K562 (cell line): Measurements from ENCODE around the gene BBOX1. TPM values are rescaled to one million over a fixed set of nuclear protein-coding genes. Genes with fewer than 3 reads are reported as not detected.

Experiments
- ATAC-seq: fragments of 200-7000 bp; cut with Tn5 transposase; 3 replicates; pipeline ENCODE4 v1.9.1; 2020; ENCODE audit warnings: moderate library complexity
- BruUV-seq: library from RNA; stranded (reverse); fragments of 400-500 nt; replicated peaks from 2 replicates; lab custom pipeline; 2021; lab: Mats Ljungman, UMichigan
- CTCF ChIA-PET: fragments of 300-600 bp; formaldehyde crosslinking; extraction: SDS; loops from one replicate; lab custom pipeline; 2021; ENCODE audit warnings: low intra/inter-chr PET ratio; lab: Yijun Ruan, JAX
- POLR2A ChIA-PET: fragments of 300-600, 350-650 bp; sonication (Branson Sonifier 250); formaldehyde crosslinking; extraction: SDS; loops from one replicate; lab custom pipeline; 2021; ENCODE audit warnings: antibody characterized with exemption, inconsistent platforms; lab: Yijun Ruan, JAX
- DNase-seq, 4 experiments: peaks; one replicate each; pipeline versions ENCODE4 v3.0.0 to v3.0.0-alpha.2; 2011 to 2018; ENCODE audit warnings: low spot score in 3 of 4, mixed read lengths in 3 of 4; ENCODE audit errors: extremely low read depth in 1 of 4
- FAIRE-seq: peaks from 2 replicates; lab custom pipeline; 2011; peaks lifted over from hg19 to GRCh38; lab: Jason Lieb, UNC
- H2AFZ ChIP-seq: 2 replicates; pipeline ENCODE4 v1.6.0; 2011; ENCODE audit warnings: low read depth, low read length, control low read depth, inconsistent platforms
- H3K27ac ChIP-seq: fragments of 200-600 bp; 3 replicates; pipeline ENCODE4 v1.8.0; 2011; ENCODE audit warnings: low read depth, mild to moderate bottlenecking, control low read depth, inconsistent platforms, low read length, moderate library complexity, mixed read lengths; ENCODE audit errors: extremely low read depth
- H3K27me3 ChIP-seq, 2 experiments: fragments of 300-600 bp in 1 of 2; 2 replicates in 1 of 2; 3 replicates in 1 of 2; pipeline versions ENCODE4 v1.6.0 to v1.8.0; 2011; ENCODE audit warnings: inconsistent platforms in 2 of 2, low read length in 2 of 2, mild to moderate bottlenecking in 1 of 2, mixed read lengths in 1 of 2, moderate library complexity in 1 of 2; ENCODE audit not compliant: control insufficient read depth in 2 of 2, insufficient read depth in 2 of 2
- H3K36me3 ChIP-seq: fragments of 300-600 bp; 3 replicates; pipeline ENCODE4 v1.8.0; 2011; ENCODE audit warnings: mild to moderate bottlenecking, low read length, inconsistent platforms; ENCODE audit not compliant: control insufficient read depth, insufficient read depth
- H3K4me1 ChIP-seq, 2 experiments: fragments of 200-600 bp in 1 of 2; replicated peaks in 1 of 2; 2 replicates in 1 of 2; 3 replicates in 1 of 2; pipeline versions ENCODE4 v1.5.1 to v1.8.0; 2011; ENCODE audit warnings: inconsistent platforms in 2 of 2, low read length in 2 of 2, mild to moderate bottlenecking in 1 of 2, mixed read lengths in 1 of 2, moderate library complexity in 1 of 2; ENCODE audit not compliant: control insufficient read depth in 2 of 2, insufficient read depth in 2 of 2
- H3K4me2 ChIP-seq: 2 replicates; pipeline ENCODE4 v1.6.1; 2011; ENCODE audit warnings: low read length, control low read depth, inconsistent platforms, mixed read lengths; ENCODE audit not compliant: insufficient read depth
- H3K4me3 ChIP-seq: fragments of 200-600 bp; sonication (generic), shearing (Covaris generic); 2 replicates; pipeline ENCODE4 v1.5.1; 2016; ENCODE audit warnings: control low read depth, inconsistent platforms
- H3K79me2 ChIP-seq: fragments of 200-600 bp; 3 replicates; pipeline ENCODE4 v1.8.0; 2011; ENCODE audit warnings: low read length, inconsistent platforms; ENCODE audit not compliant: control insufficient read depth, insufficient read depth
- H3K9ac ChIP-seq, 2 experiments: 2 replicates each; pipeline versions ENCODE4 v1.6.0 to v1.6.1; 2011; ENCODE audit warnings: low read depth in 2 of 2, low read length in 2 of 2, control low read depth in 1 of 2, inconsistent platforms in 1 of 2, mild to moderate bottlenecking in 1 of 2, mixed read lengths in 1 of 2; ENCODE audit not compliant: insufficient read depth in 1 of 2
- H3K9me1 ChIP-seq: one replicate; pipeline ENCODE4 v1.6.0; 2011; ENCODE audit warnings: inconsistent platforms, mild to moderate bottlenecking, low read length, moderate library complexity; ENCODE audit not compliant: control insufficient read depth, insufficient read depth
- H3K9me3 ChIP-seq: replicated peaks from 2 replicates; pipeline ENCODE4 v1.5.1; 2011; ENCODE audit warnings: low read depth, low read length, inconsistent platforms; ENCODE audit not compliant: control insufficient read depth, insufficient read depth
- H4K20me1 ChIP-seq: replicated peaks from 2 replicates; pipeline ENCODE4 v1.6.1; 2011; ENCODE audit warnings: low read length, inconsistent platforms, mixed read lengths; ENCODE audit not compliant: control insufficient read depth, insufficient read depth
- BCLAF1 ChIP-seq, 2 experiments: fragments of 450-650 bp in 1 of 2; IDR thresholded peaks; 2 replicates each; pipeline ENCODE4 v1.6.1; 2011 to 2017; ENCODE audit warnings: low read depth in 2 of 2, antibody characterized with exemption in 1 of 2, borderline replicate concordance in 1 of 2, low read length in 1 of 2, mild to moderate bottlenecking in 1 of 2, mixed read lengths in 1 of 2; ENCODE audit not compliant: control insufficient read depth in 1 of 2
- E4F1 ChIP-seq: fragments of 250-450 bp; sonication (Bioruptor Pico); IDR thresholded peaks from 2 replicates; pipeline ENCODE4 v1.5.0; 2021; ENCODE audit warnings: mild to moderate bottlenecking, borderline replicate concordance
- ESRRA ChIP-seq: fragments of 450-650 bp; IDR thresholded peaks from 2 replicates; pipeline ENCODE4 v1.6.1; 2014; ENCODE audit warnings: low read depth, mild to moderate bottlenecking, moderate library complexity, borderline replicate concordance
- GMEB1 ChIP-seq: fragments of 250-450 bp; sonication (Bioruptor Pico); IDR thresholded peaks from 2 replicates; pipeline ENCODE4 v1.4.0; 2020; ENCODE audit warnings: mild to moderate bottlenecking
- GTF2E2 ChIP-seq: fragments of 200-800 bp; sonication (Bioruptor generic); IDR thresholded peaks from 2 replicates; pipeline ENCODE4 v1.6.1; 2016; ENCODE audit warnings: missing genetic modification characterization, missing compliant biosample characterization
- HOXB6 ChIP-seq: fragments of 250-450 bp; sonication (Bioruptor Pico); IDR thresholded peaks from 2 replicates; pipeline ENCODE4 v1.5.1; 2022; ENCODE audit warnings: mild to moderate bottlenecking, borderline replicate concordance
- NFATC3 ChIP-seq: fragments of 450-650 bp; IDR thresholded peaks from 2 replicates; pipeline ENCODE4 v1.6.1; 2017; ENCODE audit warnings: mild to moderate bottlenecking
- NUFIP1 ChIP-seq: fragments of 450-650 bp; IDR thresholded peaks from 2 replicates; pipeline ENCODE4 v1.6.1; 2018; ENCODE audit not compliant: partially characterized antibody
- RBM34 ChIP-seq: fragments of 200-400 bp; formaldehyde crosslinking; IDR thresholded peaks from 2 replicates; pipeline ENCODE4 v1.6.1; 2018; ENCODE audit warnings: low read length, borderline replicate concordance; ENCODE audit not compliant: insufficient read depth
- SMARCA5 ChIP-seq: fragments of 450-650 bp; IDR thresholded peaks from 2 replicates; pipeline ENCODE4 v1.6.1; 2016
- TAF7 ChIP-seq: fragments of 450-650 bp; IDR thresholded peaks from 2 replicates; pipeline ENCODE4 v1.6.1; 2016; ENCODE audit warnings: missing genetic modification characterization, missing compliant biosample characterization
- TEAD2 ChIP-seq: fragments of 450-650 bp; IDR thresholded peaks from 2 replicates; pipeline ENCODE4 v1.6.1; 2016; ENCODE audit warnings: missing genetic modification characterization, control low read depth, missing compliant biosample characterization
- ZBED1 ChIP-seq: IDR thresholded peaks from 2 replicates; pipeline ENCODE4 v1.6.1; 2014
- ZNF134 ChIP-seq: fragments of 250-450 bp; sonication (Bioruptor Pico); conservative IDR thresholded peaks from 2 replicates; pipeline ENCODE4 v1.4.0; 2020
- ZNF239 ChIP-seq: fragments of 250-450 bp; sonication (Bioruptor Pico); IDR thresholded peaks from 2 replicates; pipeline ENCODE4 v1.4.0; 2020; ENCODE audit warnings: mild to moderate bottlenecking
- ZNF764 ChIP-seq: fragments of 250-450 bp; sonication (Bioruptor Pico); IDR thresholded peaks from 2 replicates; pipeline ENCODE4 v1.4.0; 2020; ENCODE audit warnings: low read depth, mild to moderate bottlenecking, moderate library complexity
- ZSCAN29 ChIP-seq: fragments of 450-650 bp; IDR thresholded peaks from 2 replicates; pipeline ENCODE4 v1.6.1; 2017
- in situ Hi-C: fragments of 300-500 bp; cut with MboI; formaldehyde crosslinking; loops from 4 replicates; pipeline ENCODE4 v1.15.0; 2018; ENCODE audit warnings: inconsistent platforms, mixed read lengths
- intact Hi-C: fragments of 100-400 bp; cut with micrococcal nuclease; formaldehyde crosslinking; loops from 2 replicates; pipeline ENCODE4 v1.14.2; 2022
- polyA plus RNA-seq, 8 experiments: library from polyadenylated mRNA; depleted of rRNA in 4 of 8; stranded (reverse) in 5 of 8; unstranded in 3 of 8; fragments of >200 nt; fragmentation: Nextera tagmentation in 2 of 8; fragmentation: Illumina TruSeq in 1 of 8; extraction: Ambion mirVana in 2 of 8; extraction: Trizol in 1 of 8; gene quantifications; 2 replicates each; pipeline versions ENCODE4 v1.2.1 to v1.2.3, GENCODE V29; 2011 to 2014; ENCODE audit warnings: inconsistent platforms in 1 of 8, missing spikeins in 1 of 8
- total RNA-seq, 7 experiments: library from RNA; depleted of rRNA in 6 of 7; stranded (reverse); fragments of >200 nt in 6 of 7; fragmentation: Illumina TruSeq in 2 of 7; extraction: Trizol in 2 of 7; gene quantifications; 2 replicates each; pipeline versions ENCODE4 v1.2.1 to v1.2.3, GENCODE V29; 2011 to 2021; ENCODE audit warnings: low replicate concordance in 1 of 7

The BBOX1 gene
- total and polyA plus RNA-seq, 9 of the 15 experiments (the other 6 are each of a cell fraction or from before 2014, with no cell fraction given) = not detected

DNA sequence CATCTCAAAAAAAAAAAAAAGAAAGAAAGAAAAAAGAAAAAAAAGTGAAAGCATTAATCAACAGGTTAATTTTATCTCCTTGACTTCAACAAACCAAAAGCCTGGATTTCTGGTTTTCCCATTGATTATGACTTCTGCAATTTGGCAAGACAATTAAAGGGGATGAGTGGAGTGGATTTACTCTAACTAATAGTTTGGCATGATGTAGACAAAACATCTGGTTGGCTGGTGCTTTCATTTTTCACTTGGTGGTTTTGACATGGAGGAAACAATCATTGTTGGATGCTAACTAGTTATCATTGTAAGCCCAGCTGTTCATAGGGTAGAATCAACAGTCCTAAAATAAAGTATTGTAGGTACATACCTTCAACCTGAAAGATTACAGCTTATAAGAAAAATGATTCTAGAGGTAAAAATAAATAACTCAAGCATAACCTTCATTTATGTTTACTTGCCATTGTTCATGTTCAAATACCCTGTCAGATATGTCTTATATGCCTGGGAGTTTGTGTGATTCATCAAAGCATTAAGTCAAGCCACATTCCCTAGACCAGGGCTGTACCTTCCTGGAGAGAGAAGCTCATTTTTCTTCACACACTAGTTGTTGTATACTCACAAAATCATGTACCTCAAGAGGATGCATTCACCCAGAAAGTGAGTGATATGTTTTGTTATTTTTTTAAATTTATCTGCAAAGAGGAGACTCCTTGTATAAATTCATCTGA, 31.6 kb upstream of the BBOX1 start:
- Histone ChIP-seq H3K4me1 (no peaks in the 10 kb centered on the region), H4K20me1 (no peaks in the 10 kb centered on the region), H3K79me2 (no peaks in the 10 kb centered on the region), H2AFZ (no peak overlapping the region), H3K27ac (no peak overlapping the region), H3K9me3 (no peaks in the 10 kb centered on the region; the same call in 1 of the 2 replicates), H3K27me3 (no peaks in the 10 kb centered on the region), H3K36me3 (no peaks in the 10 kb centered on the region), H3K9me1 (no peaks in the 10 kb centered on the region), H3K4me3 (no peak overlapping the region), H3K9ac (no peak overlapping the region), H3K4me2 (no peak overlapping the region)
- TF ChIP-seq ZNF764 (CRISPR knock-in tag) (no peak), ESRRA (no peak), ZBED1 (no peak), GTF2E2 (tag) (no peak), TAF7 (tag) (no peak), RBM34 (no peak), ZNF239 (CRISPR knock-in tag) (no peak), BCLAF1 (IDR thresholded peaks at IDR 0.05; ENCODE audit: borderline replicate concordance in 1 of 2, control insufficient read depth in 1 of 2, low read depth in 2 of 2, low read length in 1 of 2) (no peak), SMARCA5 (no peak), HOXB6 (no peak), GMEB1 (no peak), NUFIP1 (no peak), ZNF134 (CRISPR knock-in tag) (no peak), NFATC3 (no peak), TEAD2 (tag) (no peak), ZSCAN29 (no peak), E4F1 (no peak)
- no TSS peak for BruUV-seq
- intact Hi-C loops = no loop called here
- CTCF ChIA-PET = no interaction called here
- no peak for DNase-seq
- in situ Hi-C loops = no loop called here
- no peak for ATAC-seq
- no peak for FAIRE-seq
- POLR2A ChIA-PET = no interaction called here
